Neural progenitor cell (in vitro differentiated cells): Measurements from ENCODE around the gene PSG7.
"Not testable (repeated sequence)": the region's sequence is repeated elsewhere in the genome, so short reads cannot be mapped to it uniquely, and the experiment has no call there.

Experiments used
- EZH2 ChIP-seq: fragments of 200-600 bp; sonication (generic); IDR thresholded peaks from 2 replicates; pipeline ENCODE4 v1.6.1; 2017; ENCODE audit warnings: antibody characterized with exemption, mild to moderate bottlenecking, moderate library complexity
- TF ChIP-seq, protein P1 (sequence below): fragments of 200-600 bp; sonication (generic); IDR thresholded peaks from 2 replicates; pipeline ENCODE4 v1.5.1; 2017; ENCODE audit warnings: antibody characterized with exemption, mild to moderate bottlenecking

DNA sequence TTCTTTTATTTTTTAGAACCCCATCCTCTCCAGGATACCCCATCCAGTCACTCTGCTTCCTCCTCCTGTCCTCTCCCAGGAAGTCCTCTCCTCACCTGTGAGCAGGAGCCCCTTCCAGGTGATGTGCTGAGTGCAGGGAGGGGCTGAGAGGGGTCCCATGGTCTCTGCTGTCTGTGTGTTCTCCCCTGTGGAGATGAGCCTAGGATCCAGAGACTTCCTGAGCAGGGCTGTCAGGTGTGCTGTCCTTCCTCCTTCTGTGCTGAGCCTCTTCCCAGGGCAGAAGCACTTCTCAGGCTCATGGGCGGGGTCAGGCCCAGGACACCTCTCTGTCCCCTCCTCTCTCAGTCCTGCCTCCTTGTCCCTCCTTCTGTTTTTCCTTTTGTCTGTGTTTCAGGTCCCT lies 19.4 kb downstream of the PSG7 start, which contains the start of gene PSG6:
- TF ChIP-seq, protein P1, sequence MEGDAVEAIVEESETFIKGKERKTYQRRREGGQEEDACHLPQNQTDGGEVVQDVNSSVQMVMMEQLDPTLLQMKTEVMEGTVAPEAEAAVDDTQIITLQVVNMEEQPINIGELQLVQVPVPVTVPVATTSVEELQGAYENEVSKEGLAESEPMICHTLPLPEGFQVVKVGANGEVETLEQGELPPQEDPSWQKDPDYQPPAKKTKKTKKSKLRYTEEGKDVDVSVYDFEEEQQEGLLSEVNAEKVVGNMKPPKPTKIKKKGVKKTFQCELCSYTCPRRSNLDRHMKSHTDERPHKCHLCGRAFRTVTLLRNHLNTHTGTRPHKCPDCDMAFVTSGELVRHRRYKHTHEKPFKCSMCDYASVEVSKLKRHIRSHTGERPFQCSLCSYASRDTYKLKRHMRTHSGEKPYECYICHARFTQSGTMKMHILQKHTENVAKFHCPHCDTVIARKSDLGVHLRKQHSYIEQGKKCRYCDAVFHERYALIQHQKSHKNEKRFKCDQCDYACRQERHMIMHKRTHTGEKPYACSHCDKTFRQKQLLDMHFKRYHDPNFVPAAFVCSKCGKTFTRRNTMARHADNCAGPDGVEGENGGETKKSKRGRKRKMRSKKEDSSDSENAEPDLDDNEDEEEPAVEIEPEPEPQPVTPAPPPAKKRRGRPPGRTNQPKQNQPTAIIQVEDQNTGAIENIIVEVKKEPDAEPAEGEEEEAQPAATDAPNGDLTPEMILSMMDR: not testable (repeated sequence)
- TF ChIP-seq EZH2: not testable (repeated sequence)
